ENCODE measurements around the gene LRRC4C.

DNA sequence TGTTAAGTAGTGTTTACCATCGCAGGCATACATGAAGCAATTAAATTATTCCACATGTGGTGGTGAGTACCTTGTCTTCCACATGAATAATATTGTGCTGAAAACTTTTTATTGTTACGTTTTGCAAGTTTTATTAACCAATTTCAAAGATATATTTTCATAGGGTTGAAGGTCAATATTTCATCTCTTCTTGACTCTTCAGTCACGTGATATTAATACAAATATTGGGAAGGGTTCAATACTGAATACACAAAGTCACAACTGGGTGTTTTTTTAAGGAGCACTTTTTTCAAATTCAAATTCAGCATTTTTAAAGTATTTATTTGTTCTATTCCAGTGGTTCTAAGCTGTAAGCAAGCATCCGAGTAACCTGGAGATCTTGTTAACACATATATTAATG lies 348.9 kb downstream of the LRRC4C start:
- no peak for TF ChIP-seq CTCF (IDR thresholded peaks at IDR 0.05)
- TF ChIP-seq POLR2A (IDR thresholded peaks at IDR 0.05): no peak

All from Peyer's patch (tissue), 4 donors.